ENCODE data around the gene NPAS2.

The NPAS2 gene

DNA sequence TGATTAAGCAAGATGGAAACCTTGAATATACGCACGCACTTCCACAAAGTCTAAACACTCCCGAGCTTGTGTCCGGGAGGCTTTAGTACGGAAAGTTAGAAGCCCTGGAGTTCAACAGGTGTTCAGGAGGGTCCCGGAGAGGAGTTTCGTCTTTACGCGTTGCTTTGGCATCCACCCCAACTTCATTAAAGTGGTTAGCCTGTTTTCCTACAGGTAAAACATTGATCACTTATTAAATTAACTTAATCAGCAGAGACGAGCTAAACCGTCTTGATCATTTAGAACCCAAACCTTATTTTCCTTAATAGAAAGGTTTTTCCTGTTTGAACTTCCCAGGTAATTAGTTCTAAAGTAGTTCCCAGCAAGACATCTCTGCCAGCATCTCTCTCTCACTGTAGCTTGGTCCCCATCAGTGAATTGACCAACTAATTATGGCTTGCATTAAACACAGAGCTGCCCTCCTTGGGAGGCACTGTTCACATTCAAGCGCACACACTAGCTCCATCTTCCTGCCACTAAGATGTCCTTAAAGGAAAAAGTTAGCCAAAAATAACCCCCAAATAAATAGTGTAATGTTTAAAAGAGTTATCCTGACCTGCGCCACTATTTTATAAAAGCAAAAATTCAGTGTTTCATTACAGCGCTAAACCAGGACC is 1.4 kb downstream of the NPAS2 start:
- DNase-seq, result no peak

DNA sequence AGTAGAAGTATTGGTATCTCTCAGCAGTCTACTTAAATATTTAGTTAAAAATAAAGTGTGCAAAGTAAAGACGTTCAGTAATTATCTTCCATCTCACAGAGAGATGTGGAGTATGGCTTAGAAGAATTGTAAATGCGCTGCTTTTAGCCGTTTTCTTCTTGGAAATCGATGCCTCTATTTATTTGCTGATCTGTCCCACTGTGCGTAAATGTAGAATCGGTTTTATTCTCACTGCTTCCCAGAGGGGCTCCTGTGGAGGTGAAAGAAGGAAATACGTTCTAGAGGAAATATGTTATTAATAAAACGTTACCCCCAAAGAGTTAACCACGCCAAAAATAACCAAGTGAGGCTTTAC is 1.9 kb downstream of the NPAS2 start:
- DNase-seq, result peak in 1 of 51 donors; percentile 14

DNA sequence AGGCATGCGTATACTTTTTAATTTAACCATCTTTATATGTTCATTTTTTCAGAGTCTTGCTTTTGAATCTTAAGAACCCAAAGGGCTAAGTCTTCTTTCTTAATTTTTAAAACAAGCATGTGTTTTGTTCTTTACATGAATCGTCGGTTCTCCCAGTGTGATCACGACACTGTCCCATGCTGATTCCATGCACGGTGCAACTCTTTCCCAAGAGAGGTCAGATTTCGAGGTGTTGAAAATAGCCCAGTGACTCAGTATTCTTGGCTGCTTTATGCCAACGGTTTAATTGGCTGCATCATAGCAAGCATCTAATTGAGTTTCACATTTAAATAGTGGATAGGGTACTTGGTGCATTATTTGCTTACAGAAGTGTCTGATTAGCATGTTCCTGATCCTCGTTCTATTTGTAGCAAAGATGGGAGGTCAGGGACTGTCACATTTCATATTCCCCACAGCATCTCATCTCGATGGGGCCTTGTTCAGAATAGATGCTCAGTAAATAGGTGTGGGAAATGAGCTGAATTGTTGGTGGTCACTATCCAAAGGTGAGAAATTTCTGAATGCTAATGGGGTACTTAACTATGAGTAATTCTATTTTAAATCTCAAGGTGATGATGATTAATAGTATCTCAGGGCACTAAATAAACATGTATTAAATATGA is 2.8 kb downstream of the NPAS2 start:
- peak in 6 of 51 donors; percentile 5 to 38 (median 25) for DNase-seq

DNA sequence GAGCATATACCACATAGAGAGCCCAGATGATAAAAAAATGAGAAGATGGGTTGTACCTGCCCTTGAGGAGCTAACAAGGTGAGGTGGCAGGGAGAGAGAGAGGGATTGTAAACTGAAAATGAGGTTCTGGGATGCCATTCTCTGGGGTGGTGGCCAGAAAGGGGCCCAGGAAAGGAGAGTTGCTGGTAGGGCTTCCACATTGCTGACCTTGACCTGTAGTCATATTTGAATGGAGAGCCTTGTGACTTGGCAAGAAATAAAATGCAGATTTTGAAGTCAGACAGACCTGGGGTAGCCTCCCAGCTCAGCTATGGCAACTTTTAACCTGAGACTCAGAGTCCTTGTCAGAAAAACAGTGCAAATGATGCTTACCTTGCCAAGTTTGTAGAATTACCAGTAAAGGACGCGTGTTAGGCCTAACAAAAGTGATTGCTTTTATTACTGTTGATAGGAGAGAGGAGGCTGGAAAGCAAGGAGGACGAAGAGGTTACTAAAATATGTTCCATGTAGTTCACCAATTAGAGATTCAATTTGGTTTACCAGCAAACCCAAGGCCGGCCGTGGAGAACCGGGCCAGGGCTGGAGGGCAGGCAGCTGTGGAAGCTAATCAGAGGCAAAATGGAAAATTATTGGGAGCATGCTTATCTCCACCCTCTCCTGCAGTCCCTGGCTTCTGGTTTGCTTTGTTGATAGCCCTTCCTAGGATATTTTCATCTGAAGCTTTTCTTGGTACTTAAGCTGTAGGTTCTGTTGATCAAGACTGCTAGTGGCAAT is 3.9 kb downstream of the NPAS2 start:
- DNase-seq, result no peak

DNA sequence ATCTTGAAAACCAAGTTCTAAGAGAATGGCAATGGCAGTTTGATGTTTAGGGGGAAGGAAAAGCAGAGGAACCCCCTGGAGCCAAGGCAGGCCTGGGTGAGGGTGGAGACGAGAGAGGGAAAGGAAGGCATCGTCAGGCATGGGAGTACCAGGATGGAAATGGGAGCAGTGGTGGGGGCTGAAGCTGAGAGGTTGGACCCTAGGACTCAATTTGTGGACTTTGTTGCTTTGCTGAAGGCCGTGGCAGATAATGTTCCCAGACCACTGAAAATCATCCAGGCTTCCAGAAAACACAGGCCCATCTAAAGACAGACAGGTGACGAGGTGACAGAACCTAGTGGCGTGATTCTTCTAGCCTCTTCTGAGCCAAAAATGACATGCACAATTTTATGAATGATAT is 4.9 kb downstream of the NPAS2 start:
- DNase-seq, result no peak

DNA sequence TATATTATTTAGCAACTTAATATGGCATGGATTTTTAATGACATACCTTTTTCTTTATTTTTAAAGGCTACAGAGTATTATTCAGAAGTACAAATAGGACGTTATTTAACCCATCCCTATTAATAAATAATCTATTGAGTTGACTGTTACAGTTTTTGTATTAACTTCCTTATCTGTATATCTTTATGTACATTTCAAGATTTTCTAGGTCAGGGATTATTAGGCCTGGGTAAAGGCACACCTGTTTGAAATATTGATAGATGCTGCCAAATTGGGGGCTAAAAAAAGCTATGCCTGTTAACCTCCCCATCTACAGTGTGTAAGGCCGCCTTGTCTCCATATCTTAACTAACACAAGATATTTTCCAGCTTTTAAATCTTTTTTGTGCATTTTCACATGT is 6.6 kb downstream of the NPAS2 start:
- DNase-seq, result no peak

GRCh38 chr2:100831158-100831750 is 11.3 kb downstream of the NPAS2 start:
- no peak for DNase-seq

GRCh38 chr2:100831831-100832230 is 11.9 kb downstream of the NPAS2 start:
- peak in 1 of 51 donors; percentile 9 for DNase-seq

DNA sequence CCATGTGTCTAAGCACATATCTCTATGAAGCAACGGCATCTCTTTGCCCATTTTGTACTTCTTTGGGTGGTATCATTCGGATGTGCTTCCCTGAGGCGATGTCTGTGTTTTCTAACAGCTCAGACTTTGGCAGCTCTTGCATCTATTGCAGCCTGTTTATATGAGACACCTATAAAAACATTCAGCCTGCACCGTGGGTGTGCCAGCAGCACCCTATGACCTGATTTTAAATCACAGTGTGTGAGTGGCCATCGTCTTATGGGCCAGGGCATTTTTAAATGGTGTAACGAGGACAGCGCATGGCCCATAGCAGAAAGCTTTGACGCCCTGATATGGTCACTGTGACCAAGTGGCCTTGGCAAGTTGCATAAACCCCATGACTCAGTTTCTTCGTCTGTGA is 12.9 kb downstream of the NPAS2 start:
- DNase-seq, result no peak

- no peak for DNase-seq
Measured at GRCh38 chr2:100833331-100833730, 13.4 kb downstream of the NPAS2 start.

DNA sequence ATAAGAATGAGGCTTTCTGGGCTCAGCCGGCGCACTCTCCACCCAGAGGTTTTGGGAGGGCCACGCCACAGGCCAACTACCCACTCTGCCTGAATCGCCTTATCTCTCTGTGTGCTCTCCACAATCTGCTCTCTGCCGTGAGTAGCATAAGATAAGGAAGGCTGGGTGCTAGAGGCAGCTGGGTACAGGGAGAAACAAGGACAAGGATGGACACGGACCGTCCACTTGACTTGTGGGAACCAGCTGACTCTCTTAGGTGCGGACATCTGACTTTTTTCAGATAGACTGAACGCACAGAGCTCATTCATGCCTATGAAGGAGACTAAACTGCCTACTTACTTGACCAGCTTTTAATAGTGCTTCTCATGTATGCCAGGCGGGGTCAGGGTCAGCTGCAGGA is 14.3 kb downstream of the NPAS2 start:
- no peak for DNase-seq

DNA sequence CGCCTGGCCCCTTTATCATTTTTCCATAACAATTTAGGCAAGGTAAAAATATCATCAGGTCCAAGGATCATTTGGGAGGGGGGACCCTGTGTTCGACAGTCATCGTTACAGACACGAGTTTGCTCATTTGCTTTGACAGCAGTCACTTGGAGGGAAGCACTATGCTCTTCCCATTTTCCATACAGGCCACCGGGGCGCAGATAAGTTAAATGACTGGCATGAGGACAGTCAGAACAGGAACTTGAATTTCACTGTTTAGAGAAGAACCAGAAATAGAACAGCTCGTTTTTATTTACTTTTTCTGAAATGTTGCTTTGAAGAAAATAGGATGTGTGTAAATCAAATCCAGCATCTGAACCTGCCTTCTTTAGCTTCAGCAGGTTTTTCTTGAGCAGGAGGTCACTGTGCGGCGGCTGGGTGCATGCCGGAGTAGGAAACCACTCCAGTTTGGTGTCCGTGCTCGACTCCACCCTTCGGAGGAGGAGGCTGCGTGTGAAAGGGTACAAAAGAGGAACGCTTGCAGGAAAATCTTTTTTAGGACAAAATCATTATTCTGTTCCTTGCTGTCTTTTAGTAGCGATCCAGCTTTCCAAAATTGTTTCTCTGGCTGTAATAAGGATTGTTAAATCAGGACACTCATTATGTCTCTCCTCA is 15.2 kb downstream of the NPAS2 start:
- no peak for DNase-seq

DNA sequence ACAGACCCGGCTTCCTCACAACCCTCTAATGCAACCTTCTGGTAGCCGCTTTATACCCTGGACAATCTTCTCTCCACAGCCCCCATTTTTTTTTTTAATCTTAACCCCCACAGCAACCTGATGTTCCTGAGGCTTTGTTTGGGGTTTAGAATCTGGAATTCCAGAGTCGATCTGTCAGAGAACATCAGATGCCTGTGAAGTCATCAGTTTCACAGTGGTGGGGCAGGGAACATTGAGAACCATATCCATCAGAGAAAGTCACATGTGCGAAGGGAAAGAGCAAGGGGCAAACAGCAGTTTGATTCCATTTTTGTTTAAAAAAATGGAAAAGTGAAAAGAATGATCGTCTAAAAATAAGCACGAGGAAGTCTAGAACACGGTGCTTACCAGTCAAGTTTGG is 20.6 kb downstream of the NPAS2 start:
- DNase-seq, result no peak

DNA sequence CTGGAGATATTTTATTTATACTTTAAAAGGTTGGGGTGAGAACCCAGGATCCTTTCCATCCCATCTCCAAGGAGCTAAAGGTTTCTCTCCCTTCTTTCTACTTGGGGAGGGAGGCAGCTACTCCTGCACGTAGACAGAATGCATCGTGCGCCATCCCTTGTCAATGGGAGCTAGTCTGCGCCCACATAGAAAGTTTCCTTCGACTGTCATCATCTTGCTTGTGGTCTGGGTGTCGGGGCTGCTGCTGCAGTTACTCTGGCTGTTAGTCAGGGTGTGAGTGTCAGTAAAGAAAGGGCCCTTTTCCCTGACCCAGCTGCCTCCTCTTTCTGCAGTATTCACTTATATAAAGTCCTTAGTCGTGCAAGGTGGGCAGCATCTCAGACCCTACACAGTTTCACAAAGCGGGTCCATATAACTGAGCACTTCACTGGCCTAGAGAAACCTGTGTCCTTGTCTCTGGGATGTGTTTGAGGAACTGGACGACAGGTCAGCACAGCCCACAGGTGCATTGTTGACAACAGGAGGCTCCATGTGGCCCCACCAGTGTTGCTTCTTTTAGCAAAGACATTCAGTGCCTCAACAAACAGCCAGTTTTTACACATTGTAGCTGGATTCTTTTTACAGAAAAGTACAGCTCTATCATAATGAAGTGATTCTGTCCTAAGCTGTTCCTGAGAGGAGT is 22.4 kb downstream of the NPAS2 start:
- no peak for DNase-seq

DNA sequence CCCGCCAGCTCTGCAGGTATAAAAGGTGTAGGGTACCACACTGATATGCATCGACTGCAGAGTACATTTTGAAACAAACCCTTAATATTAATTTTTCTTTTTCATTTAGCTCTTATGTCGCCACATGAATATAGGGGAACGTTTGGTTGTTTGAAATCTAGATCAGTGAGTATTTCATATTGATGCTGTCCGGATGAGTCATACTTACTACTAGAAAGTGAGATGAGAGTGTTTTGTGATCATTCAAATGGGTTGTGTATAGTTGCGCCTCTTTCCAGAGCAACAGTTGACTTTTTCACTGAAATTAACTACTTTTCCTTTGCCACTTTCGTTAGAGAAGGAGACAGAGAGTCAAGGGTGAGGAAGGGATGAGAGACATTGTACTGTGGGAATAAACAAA is 24.6 kb downstream of the NPAS2 start:
- no peak for DNase-seq

GRCh38 chr2:100845141-100845991 is 25.4 kb downstream of the NPAS2 start:
- peak in 2 of 51 donors; percentile 14 to 16 for DNase-seq

DNA sequence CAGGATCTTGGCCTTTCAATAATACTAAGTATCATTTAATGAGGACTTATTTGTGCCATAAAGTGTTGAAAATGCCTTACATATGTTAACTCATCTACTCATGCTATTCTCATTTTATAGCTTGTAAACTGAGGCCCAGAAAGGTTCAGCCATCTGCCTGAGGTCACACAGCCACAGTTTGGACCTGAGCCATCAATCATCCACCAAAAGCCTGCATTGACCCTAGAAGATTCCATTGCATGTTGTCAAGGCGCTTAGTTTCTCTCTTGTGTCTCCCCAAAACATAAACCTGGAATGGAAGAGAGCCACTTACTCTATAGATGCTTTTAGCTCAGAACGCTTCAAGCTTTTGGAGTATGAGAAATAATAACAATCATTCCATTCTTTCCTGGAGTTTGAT is 26.8 kb downstream of the NPAS2 start:
- no peak for DNase-seq

DNA sequence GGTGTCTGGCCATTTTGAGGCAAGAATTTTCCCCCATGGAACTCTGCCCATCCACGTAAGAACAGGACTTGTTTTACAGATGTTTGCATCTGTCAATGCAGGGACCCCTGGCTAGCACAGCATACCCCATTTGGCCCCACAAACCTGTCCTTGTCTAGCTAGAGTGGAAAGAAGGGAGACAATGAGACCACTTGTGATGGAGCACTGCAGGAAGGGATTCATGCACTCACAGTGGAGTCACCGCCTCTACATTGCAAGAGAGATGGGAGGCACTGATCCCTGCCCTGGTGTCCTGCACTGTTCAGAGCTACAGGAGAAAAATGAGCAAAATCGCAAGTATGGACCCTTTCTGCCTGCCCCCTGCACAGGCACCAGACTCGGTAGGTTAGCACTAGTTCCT is 32.5 kb downstream of the NPAS2 start:
- DNase-seq, result no peak

GRCh38 chr2:100852999-100853908 is 33.3 kb downstream of the NPAS2 start:
- no peak for DNase-seq
